Choroid plexus epithelial cell (primary cell): ENCODE data around the gene TNFAIP8L1.

Source experiments
- DNase-seq: peaks from one replicate; pipeline ENCODE4 v3.0.0-alpha.2; 2010; ENCODE audit warnings: low read depth
- H3K4me3 ChIP-seq: 2 replicates; pipeline ENCODE4 v1.5.1; 2011; ENCODE audit warnings: low read depth, mild to moderate bottlenecking, control low read depth, low read length, moderate library complexity
- TF ChIP-seq, protein P1 (sequence below): conservative IDR thresholded peaks from 2 replicates; pipeline ENCODE4 v1.5.1; 2011; ENCODE audit warnings: low read depth, mild to moderate bottlenecking, control low read depth, inconsistent platforms, low read length, moderate library complexity

The TNFAIP8L1 gene

DNA sequence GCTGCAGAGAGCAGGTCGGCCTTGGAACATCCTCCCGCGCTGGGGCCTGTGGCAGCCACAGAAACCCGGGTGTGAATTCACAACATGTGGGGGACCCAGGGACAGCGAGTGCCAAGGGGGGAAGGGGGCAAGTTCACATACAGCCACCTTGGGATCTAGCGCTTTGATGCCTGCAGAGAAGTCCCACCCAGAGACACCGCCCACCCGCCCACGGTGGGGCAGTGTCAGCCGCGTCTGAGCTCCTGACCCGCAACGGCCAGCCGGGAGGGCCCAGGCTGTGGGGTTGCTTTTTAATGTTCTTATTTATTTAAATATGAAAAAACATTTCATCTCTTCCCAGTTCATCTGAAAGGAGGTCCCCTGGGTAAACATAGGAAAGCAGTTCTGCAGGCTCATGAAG lies 17.9 kb downstream of the TNFAIP8L1 start:
- TF ChIP-seq, protein P1, sequence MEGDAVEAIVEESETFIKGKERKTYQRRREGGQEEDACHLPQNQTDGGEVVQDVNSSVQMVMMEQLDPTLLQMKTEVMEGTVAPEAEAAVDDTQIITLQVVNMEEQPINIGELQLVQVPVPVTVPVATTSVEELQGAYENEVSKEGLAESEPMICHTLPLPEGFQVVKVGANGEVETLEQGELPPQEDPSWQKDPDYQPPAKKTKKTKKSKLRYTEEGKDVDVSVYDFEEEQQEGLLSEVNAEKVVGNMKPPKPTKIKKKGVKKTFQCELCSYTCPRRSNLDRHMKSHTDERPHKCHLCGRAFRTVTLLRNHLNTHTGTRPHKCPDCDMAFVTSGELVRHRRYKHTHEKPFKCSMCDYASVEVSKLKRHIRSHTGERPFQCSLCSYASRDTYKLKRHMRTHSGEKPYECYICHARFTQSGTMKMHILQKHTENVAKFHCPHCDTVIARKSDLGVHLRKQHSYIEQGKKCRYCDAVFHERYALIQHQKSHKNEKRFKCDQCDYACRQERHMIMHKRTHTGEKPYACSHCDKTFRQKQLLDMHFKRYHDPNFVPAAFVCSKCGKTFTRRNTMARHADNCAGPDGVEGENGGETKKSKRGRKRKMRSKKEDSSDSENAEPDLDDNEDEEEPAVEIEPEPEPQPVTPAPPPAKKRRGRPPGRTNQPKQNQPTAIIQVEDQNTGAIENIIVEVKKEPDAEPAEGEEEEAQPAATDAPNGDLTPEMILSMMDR, result no peak
- H3K4me3 ChIP-seq, result no peak overlapping the region

DNA sequence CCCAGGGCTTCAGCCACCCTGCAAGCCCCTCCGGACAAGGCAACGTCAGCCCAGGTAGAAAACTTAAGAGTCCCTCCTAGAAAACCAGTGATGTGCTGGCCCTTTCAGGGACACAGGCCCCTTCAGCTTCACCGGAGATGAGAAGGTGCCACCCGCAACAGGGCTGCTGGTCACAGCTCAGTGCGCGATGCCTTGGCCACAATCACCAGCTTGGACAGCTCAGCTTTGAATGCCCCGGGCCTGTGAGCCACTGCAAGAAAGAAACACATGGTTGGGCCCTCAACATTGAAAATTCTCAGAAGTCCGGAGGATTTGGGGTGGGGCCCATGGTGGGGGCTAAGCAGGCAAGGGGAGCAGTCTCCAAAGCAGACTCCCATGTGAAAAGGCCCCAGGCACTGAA lies 18.5 kb downstream of the TNFAIP8L1 start:
- DNase-seq, result no peak
- TF ChIP-seq, protein P1, result no peak
- no peak overlapping the region for H3K4me3 ChIP-seq

More for the DNA sequence above, 17.9 kb downstream of the TNFAIP8L1 start:
- DNase-seq, result no peak

DNA sequence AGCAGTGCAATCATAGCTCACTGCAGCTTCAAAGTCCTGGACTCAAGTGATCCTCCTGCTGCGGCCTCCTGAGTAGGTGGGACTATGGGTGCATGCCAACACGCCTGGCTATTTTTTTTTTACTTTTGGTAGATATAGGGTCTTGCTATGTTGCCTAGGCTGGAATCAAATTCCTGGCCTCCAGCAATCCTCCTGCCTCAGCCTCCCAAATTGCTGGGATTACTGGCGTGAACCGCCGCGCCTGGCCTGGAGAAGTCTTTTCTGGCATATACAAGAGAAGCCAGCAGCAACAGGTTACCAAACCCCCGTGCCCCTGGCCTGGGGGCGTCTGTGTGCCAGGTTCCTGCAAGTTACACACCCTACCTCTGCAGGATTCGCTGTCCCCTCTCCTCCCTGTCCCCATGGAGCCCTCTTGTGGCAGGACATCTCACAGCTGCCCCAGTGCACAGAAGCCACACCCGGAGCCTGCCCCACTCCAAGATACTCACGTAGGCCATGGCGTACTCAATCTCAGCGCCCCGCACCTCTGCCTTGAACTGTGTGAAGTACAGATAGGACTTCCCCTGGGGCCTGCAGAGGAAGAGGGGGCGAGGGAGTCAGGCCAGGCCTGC lies 21.0 kb downstream of the TNFAIP8L1 start:
- no peak for DNase-seq
- TF ChIP-seq, protein P1, result peak; percentile 32
- H3K4me3 ChIP-seq, result no peak overlapping the region

DNA sequence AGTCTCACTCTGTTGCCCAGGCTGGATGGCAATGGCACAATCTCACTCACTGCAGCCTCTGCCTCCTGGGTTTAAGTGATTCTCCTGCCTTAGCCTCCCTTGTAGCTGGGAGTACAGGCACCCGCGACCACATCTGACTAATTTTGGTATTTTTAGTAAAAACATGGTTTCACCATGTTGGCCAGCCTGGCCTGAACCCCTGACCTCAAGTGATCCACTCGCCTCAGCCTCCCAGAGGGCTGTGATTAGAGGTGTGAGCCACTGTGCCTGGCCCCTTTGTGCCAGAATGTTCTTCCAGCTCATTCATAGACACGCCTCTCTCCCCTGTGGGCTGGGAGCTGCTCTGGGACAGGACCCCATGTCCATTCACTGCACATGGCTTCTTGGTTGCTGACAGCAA lies 21.7 kb downstream of the TNFAIP8L1 start:
- no peak overlapping the region for H3K4me3 ChIP-seq
- no peak for DNase-seq
- TF ChIP-seq, protein P1, result no peak

DNA sequence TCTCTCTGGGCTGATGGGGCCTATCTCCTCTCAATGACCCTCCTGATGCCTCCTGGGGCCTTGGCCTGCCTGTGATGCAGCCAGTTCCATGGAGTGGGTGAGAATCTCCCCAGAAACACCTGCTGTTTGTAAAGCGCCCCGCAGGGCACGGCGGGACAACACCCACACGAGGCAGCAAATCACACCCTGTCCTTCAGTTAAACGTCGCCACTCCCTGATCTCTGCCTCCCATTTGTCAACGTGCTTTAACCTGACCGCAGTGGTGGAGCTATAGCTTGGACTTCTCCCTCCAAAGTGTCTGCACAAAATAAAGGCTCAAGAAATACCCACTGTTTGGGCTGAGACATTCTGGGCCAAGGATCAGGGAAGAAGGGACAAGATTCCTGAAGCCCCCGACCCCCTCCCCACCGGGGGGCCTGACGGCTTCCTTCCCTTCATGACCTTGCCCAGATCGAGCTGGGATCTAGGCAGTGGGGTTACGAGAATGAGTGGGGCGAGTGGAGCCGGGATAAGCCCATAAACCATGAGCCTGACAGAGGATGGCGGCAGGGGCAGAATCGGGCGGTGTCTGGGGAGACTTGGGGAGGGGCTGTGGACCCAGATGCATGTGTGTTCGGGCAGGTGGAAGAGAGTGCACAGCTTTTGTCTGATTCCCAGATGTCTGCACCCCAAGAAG lies 22.8 kb downstream of the TNFAIP8L1 start:
- no peak overlapping the region for H3K4me3 ChIP-seq
- no peak for DNase-seq
- TF ChIP-seq, protein P1, result no peak

DNA sequence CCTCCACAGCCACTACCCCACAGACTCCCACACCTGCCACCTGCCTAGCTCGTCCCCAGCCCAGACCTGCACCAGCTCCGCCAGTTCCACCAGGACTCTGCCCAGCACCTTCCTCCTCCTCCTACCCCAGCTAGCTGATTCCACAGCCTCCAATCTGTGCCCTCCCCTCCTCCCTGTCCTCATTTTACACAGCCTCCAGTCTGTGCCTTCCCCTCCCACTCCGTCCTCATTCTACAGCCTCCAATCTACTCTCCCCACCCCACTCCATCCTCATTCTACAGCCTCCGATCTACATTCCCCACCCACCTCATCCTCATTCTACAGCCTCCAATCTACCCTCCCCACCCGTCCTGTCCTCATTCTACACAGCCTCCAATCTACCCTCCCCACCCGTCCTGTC lies 23.5 kb downstream of the TNFAIP8L1 start:
- TF ChIP-seq, protein P1, result no peak
- H3K4me3 ChIP-seq, result no peak overlapping the region
- no peak for DNase-seq

DNA sequence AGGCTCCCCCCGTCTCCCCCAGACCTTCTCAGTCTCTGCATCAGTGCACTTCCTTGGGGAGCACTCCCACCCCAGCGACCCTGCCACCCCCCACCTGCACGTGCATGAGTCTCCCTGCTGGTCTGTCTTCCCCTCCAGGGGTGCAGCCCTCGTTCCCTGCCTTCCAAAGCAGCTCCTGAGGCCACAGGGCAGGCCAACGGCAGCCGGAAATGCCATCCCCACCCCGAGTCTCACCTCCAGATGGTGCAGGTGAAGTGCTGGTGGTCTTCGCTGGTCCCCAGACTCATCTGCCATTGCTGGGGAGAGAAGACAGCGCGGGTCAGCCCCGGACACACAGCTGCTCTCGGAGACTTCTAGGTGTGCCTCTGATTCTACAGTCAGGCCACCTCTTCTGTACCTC lies 25.3 kb downstream of the TNFAIP8L1 start:
- TF ChIP-seq, protein P1, result no peak
- H3K4me3 ChIP-seq, result no peak overlapping the region
- DNase-seq, result no peak
